Progenitor cell of endocrine pancreas (in vitro differentiated cells): ENCODE data around the gene STEAP1. TPM values are rescaled to one million over a fixed set of nuclear protein-coding genes. Genes with fewer than 3 reads are reported as not detected.
"Not testable (repeated sequence)": the region's sequence is repeated elsewhere in the genome, so short reads cannot be mapped to it uniquely, and the experiment has no call there.

Source experiments
- DNase-seq: peaks from one replicate; pipeline ENCODE4 v3.0.0; 2021; ENCODE audit warnings: low spot score; ENCODE audit not compliant: unreplicated experiment
- H3K27ac Mint-ChIP-seq: 2 replicates; pipeline ENCODE4 v1.8.0; 2021; ENCODE audit warnings: mild to moderate bottlenecking, moderate library complexity, mixed read lengths
- H3K27me3 Mint-ChIP-seq: 2 replicates; pipeline ENCODE4 v1.8.0; 2021; ENCODE audit warnings: mixed read lengths
- H3K36me3 Mint-ChIP-seq: 2 replicates; pipeline ENCODE4 v1.8.0; 2022; ENCODE audit warnings: mixed read lengths; ENCODE audit not compliant: insufficient read depth
- H3K4me1 Mint-ChIP-seq: 2 replicates; pipeline ENCODE4 v1.8.0; 2021; ENCODE audit warnings: low read depth, mixed read lengths
- H3K4me3 Mint-ChIP-seq: 2 replicates; pipeline ENCODE4 v1.8.0; 2021; ENCODE audit warnings: low read depth, mild to moderate bottlenecking, moderate library complexity, mixed read lengths
- H3K9me3 Mint-ChIP-seq: 2 replicates; pipeline ENCODE4 v1.8.0; 2021; ENCODE audit warnings: low read depth, mixed read lengths
- total RNA-seq: library from RNA; stranded (reverse); gene quantifications from 2 replicates; pipeline ENCODE4 v1.2.1, GENCODE V29; 2021
- TF ChIP-seq, protein P1 (sequence below): fragments of 200-600 bp; sonication (generic); IDR thresholded peaks from one replicate; pipeline ENCODE4 v1.5.0; 2021; ENCODE audit warnings: antibody characterized with exemption, mild to moderate bottlenecking; ENCODE audit not compliant: unreplicated experiment

Gene STEAP1
- total RNA-seq, 1 donor from 2014 or later: 5.8 TPM

DNA sequence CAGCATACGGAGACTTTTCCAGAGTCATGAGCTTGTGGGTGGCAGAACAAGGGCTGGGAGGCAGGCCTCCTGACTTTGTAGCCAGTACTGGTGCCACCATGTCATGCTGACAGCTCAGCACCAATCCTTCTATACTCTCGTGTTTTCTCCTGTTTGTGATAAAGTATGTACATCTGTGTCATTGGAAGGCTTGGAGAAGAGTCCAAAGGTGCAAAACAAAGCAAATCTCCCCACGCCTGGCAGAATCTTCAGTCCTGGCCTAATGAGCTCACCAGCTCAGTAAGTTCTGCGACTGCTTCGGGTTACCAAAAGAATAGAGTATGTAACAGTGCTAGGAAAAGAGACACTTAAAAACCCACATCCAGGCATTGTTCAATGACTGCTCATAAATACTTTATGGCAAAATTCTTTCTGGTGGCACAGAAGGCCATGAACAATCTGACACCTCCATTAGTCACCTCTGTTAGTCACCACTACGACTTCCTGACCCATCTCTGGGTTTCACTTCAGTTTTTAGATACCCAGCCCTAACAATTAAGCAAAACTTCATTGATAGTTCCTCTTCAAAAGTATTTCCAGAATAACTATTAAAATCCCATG, 24.5 kb downstream of the STEAP1 start:
- peaks cover 3% of the 10 kb centered on the region for H3K9me3 Mint-ChIP-seq
- no peak overlapping the region for H3K4me3 Mint-ChIP-seq
- peaks cover 2% of the 10 kb centered on the region for H3K4me1 Mint-ChIP-seq
- no peaks in the 10 kb centered on the region for H3K36me3 Mint-ChIP-seq
- DNase-seq: no peak
- TF ChIP-seq, protein P1, sequence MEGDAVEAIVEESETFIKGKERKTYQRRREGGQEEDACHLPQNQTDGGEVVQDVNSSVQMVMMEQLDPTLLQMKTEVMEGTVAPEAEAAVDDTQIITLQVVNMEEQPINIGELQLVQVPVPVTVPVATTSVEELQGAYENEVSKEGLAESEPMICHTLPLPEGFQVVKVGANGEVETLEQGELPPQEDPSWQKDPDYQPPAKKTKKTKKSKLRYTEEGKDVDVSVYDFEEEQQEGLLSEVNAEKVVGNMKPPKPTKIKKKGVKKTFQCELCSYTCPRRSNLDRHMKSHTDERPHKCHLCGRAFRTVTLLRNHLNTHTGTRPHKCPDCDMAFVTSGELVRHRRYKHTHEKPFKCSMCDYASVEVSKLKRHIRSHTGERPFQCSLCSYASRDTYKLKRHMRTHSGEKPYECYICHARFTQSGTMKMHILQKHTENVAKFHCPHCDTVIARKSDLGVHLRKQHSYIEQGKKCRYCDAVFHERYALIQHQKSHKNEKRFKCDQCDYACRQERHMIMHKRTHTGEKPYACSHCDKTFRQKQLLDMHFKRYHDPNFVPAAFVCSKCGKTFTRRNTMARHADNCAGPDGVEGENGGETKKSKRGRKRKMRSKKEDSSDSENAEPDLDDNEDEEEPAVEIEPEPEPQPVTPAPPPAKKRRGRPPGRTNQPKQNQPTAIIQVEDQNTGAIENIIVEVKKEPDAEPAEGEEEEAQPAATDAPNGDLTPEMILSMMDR: no peak
- no peak overlapping the region for H3K27ac Mint-ChIP-seq
- no peaks in the 10 kb centered on the region for H3K27me3 Mint-ChIP-seq

DNA sequence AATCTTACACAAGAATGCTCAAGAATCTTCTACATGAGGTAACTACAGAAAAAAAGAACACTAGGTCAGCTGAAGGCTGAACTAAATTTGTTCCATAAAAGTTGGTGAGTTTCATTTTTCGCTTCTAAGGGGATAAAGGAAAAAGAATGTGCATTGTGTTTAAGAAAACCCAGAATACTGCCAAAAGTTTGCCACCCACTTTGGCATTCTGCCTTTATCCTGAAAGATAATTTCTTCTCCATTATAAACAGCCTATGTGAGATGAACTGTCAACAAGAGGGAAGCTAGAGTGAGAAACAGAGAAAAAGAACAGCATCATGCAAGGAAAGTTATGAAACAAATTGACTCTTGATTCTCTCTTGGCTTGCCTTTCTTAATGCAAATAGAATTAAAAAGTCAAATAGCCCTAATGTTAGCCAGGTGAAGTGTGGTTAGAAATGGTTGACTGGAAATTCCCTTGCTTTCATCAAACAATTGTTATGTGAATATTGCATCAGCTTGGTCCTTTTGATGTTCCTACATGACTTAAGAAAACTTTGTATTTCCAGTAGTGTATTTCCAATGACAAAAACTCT, 25.8 kb downstream of the STEAP1 start:
- no peak overlapping the region for H3K4me3 Mint-ChIP-seq
- no peak overlapping the region for H3K27ac Mint-ChIP-seq
- peaks cover under 1% of the 10 kb centered on the region for H3K36me3 Mint-ChIP-seq
- TF ChIP-seq, protein P1: no peak
- peaks cover 3% of the 10 kb centered on the region for H3K9me3 Mint-ChIP-seq
- DNase-seq: no peak
- no peaks in the 10 kb centered on the region for H3K27me3 Mint-ChIP-seq
- peaks cover 2% of the 10 kb centered on the region for H3K4me1 Mint-ChIP-seq

DNA sequence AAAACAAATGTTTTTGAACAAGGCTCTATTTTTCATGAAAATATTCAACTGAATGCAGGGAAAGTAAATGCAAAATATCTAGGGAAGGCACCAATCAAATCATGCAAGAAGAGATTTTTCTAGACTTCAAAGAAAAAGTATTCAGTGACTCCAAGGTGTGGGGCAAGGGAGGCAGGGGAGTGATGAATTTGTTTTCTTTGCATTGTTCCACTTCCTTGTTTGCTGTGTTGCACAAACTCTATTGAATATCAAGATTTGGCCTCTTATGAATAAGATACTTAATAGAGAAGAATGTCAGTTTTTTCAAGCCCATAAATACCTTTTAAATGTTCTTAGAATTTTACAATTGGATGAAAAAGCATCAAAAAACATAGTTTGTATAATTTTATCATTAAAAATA, 26.4 kb downstream of the STEAP1 start:
- peaks cover 2% of the 10 kb centered on the region for H3K36me3 Mint-ChIP-seq
- no peak for DNase-seq
- no peak overlapping the region for H3K27ac Mint-ChIP-seq
- H3K9me3 Mint-ChIP-seq: peaks cover 3% of the 10 kb centered on the region
- no peak overlapping the region for H3K4me3 Mint-ChIP-seq
- H3K27me3 Mint-ChIP-seq: no peaks in the 10 kb centered on the region
- TF ChIP-seq, protein P1: no peak
- peaks cover 2% of the 10 kb centered on the region for H3K4me1 Mint-ChIP-seq

DNA sequence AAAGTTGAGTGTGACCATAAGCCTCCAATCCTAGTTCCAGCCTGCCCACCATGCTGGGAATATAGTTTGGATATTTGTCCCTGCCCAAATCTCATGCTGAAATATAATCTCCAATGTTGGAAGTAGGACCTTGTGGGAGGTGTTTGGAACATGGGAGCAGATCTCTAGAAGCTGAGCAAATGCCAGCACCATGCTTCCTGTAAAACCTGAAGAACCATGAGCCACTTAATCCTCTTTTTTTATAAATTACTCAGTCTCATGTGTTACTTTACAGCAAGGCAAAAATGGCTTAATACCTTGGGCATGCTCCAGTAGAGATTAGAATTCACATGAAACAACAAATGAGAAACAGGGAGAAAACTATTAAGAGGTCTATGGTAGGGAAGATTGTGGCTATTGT, 27.2 kb downstream of the STEAP1 start:
- Mint-ChIP-seq H3K4me1 (peaks cover 2% of the 10 kb centered on the region), H3K36me3 (peaks cover 2% of the 10 kb centered on the region), H3K4me3 (no peak overlapping the region), H3K27ac (no peak overlapping the region), H3K9me3 (peaks cover 3% of the 10 kb centered on the region), H3K27me3 (no peaks in the 10 kb centered on the region)
- no peak for DNase-seq
- TF ChIP-seq, protein P1: no peak

DNA sequence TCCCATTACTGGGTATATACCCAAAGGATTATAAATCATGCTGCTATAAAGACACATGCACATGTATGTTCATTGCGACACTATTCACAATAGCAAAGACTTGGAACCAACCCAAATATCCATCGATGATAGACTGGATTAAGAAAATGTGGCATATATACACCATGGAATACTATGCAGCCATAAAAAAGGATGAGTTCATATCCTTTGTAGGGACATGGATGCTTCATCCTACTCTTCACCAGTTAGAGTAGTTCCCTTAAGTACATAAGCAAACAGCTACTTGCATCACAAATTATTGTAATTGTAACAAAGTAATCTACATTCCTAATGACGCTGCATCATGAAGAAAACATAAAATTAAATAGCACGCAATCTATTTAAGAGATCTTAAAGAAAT, 32.0 kb downstream of the STEAP1 start:
- H3K36me3 Mint-ChIP-seq, H3K4me1 Mint-ChIP-seq, DNase-seq, H3K27me3 Mint-ChIP-seq, H3K4me3 Mint-ChIP-seq, H3K27ac Mint-ChIP-seq, H3K9me3 Mint-ChIP-seq: not testable (repeated sequence)

DNA sequence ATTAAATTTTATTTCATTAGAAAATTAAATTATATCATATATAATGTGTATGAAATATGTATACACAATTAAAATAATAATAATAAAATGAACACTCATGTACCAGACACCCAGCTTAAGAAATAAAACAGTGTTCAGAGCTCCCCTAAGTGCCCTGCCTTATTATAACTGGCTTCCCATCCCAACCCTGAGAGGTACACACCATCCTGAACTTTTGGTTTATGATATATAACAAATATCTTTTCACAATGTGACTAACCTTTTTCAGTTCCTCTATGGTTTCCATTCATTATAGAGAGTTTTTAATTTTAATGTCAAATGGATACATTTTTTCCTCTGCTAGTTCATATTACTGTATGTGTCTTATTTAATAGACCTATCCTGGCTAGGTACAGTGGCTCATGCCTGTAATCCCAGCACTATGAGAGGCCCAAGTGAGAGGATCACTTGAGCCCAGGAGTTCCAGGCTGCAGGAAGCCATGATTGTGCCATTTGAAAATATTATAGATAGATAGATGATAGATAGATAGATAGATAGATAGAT, 33.3 kb downstream of the STEAP1 start:
- peaks cover 7% of the 10 kb centered on the region for H3K4me1 Mint-ChIP-seq

More for the DNA sequence above, 33.3 kb downstream of the STEAP1 start:
- Mint-ChIP-seq H3K27me3 (no peaks in the 10 kb centered on the region), H3K36me3 (peaks cover 3% of the 10 kb centered on the region), H3K9me3 (peaks cover 8% of the 10 kb centered on the region), H3K27ac (no peak overlapping the region), H3K4me3 (no peak overlapping the region)
- DNase-seq: no peak
- TF ChIP-seq, protein P1: no peak
